HepG2 (cell line): Measurements from ENCODE around the gene RABGGTA. TPM values are rescaled to one million over a fixed set of nuclear protein-coding genes. Genes with fewer than 3 reads are reported as not detected.

Experiments
- BORCS8-MEF2B ChIP-seq: sonication (generic); formaldehyde crosslinking; IDR thresholded peaks from 2 replicates; pipeline ENCODE4 v1.8.0; 2022; ENCODE audit warnings: mild to moderate bottlenecking, missing genetic modification reagents
- DPF2 ChIP-seq: sonication (generic); formaldehyde crosslinking; IDR thresholded peaks from 2 replicates; pipeline ENCODE4 v1.4.0; 2020; ENCODE audit warnings: mild to moderate bottlenecking, low read depth, missing genetic modification reagents, borderline replicate concordance
- ELF3 ChIP-seq: IDR thresholded peaks from 2 replicates; pipeline ENCODE4 v1.6.1; 2016; ENCODE audit warnings: missing genetic modification reagents, missing compliant biosample characterization
- EP300 ChIP-seq, 3 experiments: sonication (generic) in 1 of 3; formaldehyde crosslinking in 1 of 3; IDR thresholded peaks; 2 replicates each; pipeline versions ENCODE4 v1.5.1 to v1.6.1; 2011 to 2020; ENCODE audit warnings: low read depth in 2 of 3, low read length in 2 of 3, borderline replicate concordance in 1 of 3, improper control_type of control experiment in 1 of 3, mild to moderate bottlenecking in 1 of 3, missing genetic modification reagents in 1 of 3, moderate library complexity in 1 of 3
- ETV5 ChIP-seq: IDR thresholded peaks from 2 replicates; pipeline ENCODE4 v1.6.1; 2018; ENCODE audit warnings: missing biosample characterization, missing genetic modification reagents, inconsistent platforms, borderline replicate concordance
- FOXK1 ChIP-seq: sonication (generic); formaldehyde crosslinking; IDR thresholded peaks from 2 replicates; pipeline ENCODE4 v1.4.0; 2020; ENCODE audit warnings: low read depth, missing genetic modification reagents, borderline replicate concordance
- HMG20A ChIP-seq: IDR thresholded peaks from 2 replicates; pipeline ENCODE4 v1.6.1; 2016; ENCODE audit warnings: borderline replicate concordance
- HMGXB3 ChIP-seq: sonication (generic); formaldehyde crosslinking; IDR thresholded peaks from 2 replicates; pipeline ENCODE4 v1.4.0; 2020; ENCODE audit warnings: missing genetic modification reagents, borderline replicate concordance
- KDM6A ChIP-seq: IDR thresholded peaks from 2 replicates; pipeline ENCODE4 v1.6.1; 2016; ENCODE audit warnings: low read depth
- KLF11 ChIP-seq: IDR thresholded peaks from 2 replicates; pipeline ENCODE4 v1.6.1; 2016; ENCODE audit warnings: missing compliant biosample characterization
- PAX8 ChIP-seq: sonication (generic); formaldehyde crosslinking; IDR thresholded peaks from 2 replicates; pipeline ENCODE4 v1.8.0; 2022; ENCODE audit warnings: mild to moderate bottlenecking, missing genetic modification reagents, borderline replicate concordance
- PITX1 ChIP-seq: sonication (generic); formaldehyde crosslinking; IDR thresholded peaks from 2 replicates; pipeline ENCODE4 v1.5.1; 2020; ENCODE audit warnings: mild to moderate bottlenecking, missing genetic modification reagents
- SIX1 ChIP-seq: sonication (generic); formaldehyde crosslinking; IDR thresholded peaks from 2 replicates; pipeline ENCODE4 v1.4.0; 2020; ENCODE audit warnings: missing genetic modification reagents, borderline replicate concordance
- THAP11 ChIP-seq: IDR thresholded peaks from 2 replicates; pipeline ENCODE4 v1.6.1; 2016; ENCODE audit warnings: missing biosample characterization, missing genetic modification reagents
- ZBTB7A ChIP-seq: sonication (generic); formaldehyde crosslinking; IDR thresholded peaks from 2 replicates; pipeline ENCODE4 v1.8.0; 2022; ENCODE audit warnings: mild to moderate bottlenecking, missing genetic modification reagents
- ZMAT3 ChIP-seq: sonication (generic); formaldehyde crosslinking; conservative IDR thresholded peaks from 2 replicates; pipeline ENCODE4 v1.7.0; 2021; ENCODE audit warnings: missing genetic modification reagents
- ZNF749 ChIP-seq: sonication (generic); formaldehyde crosslinking; IDR thresholded peaks from 2 replicates; pipeline ENCODE4 v1.8.0; 2022; ENCODE audit warnings: mild to moderate bottlenecking, missing genetic modification reagents, moderate library complexity, borderline replicate concordance
- ZNF83 ChIP-seq: sonication (generic); formaldehyde crosslinking; IDR thresholded peaks from 2 replicates; pipeline ENCODE4 v1.4.0; 2020; ENCODE audit warnings: missing genetic modification reagents, mild to moderate bottlenecking, borderline replicate concordance
- polyA plus RNA-seq, 8 experiments: library from polyadenylated mRNA; depleted of rRNA in 3 of 8; stranded (reverse) in 7 of 8; unstranded in 1 of 8; fragments of >200 nt; fragmentation: Illumina TruSeq in 4 of 8; extraction: Trizol in 4 of 8; gene quantifications; 2 replicates each; pipeline versions ENCODE4 v1.2.1 to v1.2.3, GENCODE V29; 2011 to 2016; ENCODE audit warnings: low read depth in 4 of 8, missing spikeins in 1 of 8, mixed read lengths in 1 of 8; ENCODE audit not compliant: insufficient read depth in 1 of 8
- total RNA-seq, 5 experiments: library from RNA; depleted of rRNA; stranded (reverse); fragments of >200 nt; fragmentation: Illumina TruSeq; extraction: Trizol; gene quantifications; 2 replicates each; pipeline ENCODE4 v1.2.3, GENCODE V29; 2016; ENCODE audit warnings: low read depth in 1 of 5
- TF ChIP-seq, protein P1 (sequence below): sonication (generic); formaldehyde crosslinking; IDR thresholded peaks from 2 replicates; pipeline ENCODE4 v1.5.1; 2020; ENCODE audit warnings: missing genetic modification reagents, mild to moderate bottlenecking, borderline replicate concordance

The RABGGTA gene
- total and polyA plus RNA-seq, 2 of the 13 experiments (the other 11 are each of a cell fraction or from before 2014, with no cell fraction given) = 57.9 to 90.8 TPM

DNA sequence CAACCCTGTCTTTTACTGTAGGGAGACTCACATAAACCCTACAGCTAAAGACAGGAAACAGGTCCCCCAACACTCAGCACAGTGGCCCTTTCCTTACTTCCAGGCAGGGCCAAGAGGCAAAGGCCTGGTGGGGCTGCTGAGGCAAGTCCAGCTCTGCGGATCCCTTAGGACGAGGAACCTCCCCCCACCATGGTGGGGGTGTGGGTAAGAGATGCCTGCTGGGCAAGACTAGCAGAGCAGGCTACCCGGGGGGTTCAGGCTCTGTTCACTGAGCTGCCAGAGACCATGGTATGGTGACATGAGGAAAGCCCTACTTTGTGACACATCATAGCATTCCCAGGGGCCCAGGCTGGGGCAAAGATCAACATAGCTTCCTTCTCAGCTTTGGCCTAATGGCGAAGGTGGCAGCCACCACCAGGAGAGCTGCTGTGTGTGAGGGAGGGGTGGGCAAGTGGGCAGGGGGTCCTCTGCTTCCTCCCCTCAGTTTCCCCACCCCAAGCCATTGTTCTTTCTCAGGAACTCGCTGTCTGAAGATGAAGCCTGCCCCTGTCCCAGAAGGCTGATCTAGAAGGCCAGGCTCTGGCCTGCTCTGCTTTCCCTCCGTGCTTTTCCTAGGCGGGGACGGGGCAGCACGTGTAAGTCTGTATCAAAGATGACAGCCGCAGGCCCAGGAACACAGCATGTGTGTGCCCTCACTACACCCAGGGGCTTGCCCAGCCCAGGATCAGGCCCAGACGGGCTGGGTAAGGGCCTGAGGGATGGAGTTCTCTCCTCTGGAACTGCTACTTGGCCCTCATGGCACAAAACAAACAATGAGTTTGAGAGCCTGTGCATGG lies 18.9 kb downstream of the RABGGTA start (continued):
- TF ChIP-seq ZNF749 (CRISPR knock-in tag) (peak; percentile 49; the same call in 1 of the 2 replicates), EP300 (IDR thresholded peaks at IDR 0.05; ENCODE audit: low read depth in 2 of 2, low read length in 2 of 2) (peak; percentile 72 to 82), EP300 (CRISPR knock-in tag; IDR thresholded peaks at IDR 0.05; ENCODE audit: borderline replicate concordance) (peak; percentile 63), DPF2 (peak; percentile 80), ZNF83 (CRISPR knock-in tag) (peak; percentile 97; the same call in 1 of the 2 replicates), KLF11 (no peak), ZBTB7A (CRISPR knock-in tag) (peak; percentile 85; the same call in 1 of the 2 replicates), PAX8 (peak; percentile 16; the same call in 1 of the 2 replicates), HMGXB3 (CRISPR knock-in tag) (peak; percentile 64), SIX1 (CRISPR knock-in tag) (peak; percentile 28; the same call in 1 of the 2 replicates), ELF3 (CRISPR knock-in tag) (peak; percentile 90), ZMAT3 (CRISPR knock-in tag) (peak; percentile 21), HMG20A (CRISPR knock-in tag) (no peak; the same call in 1 of the 2 replicates), KDM6A (CRISPR knock-in tag) (peak; percentile 95), PITX1 (CRISPR knock-in tag) (peak; percentile 33; the same call in 1 of the 2 replicates), FOXK1 (peak; percentile 86; the same call in 1 of the 2 replicates), ETV5 (CRISPR knock-in tag) (peak; percentile 61), THAP11 (peak; percentile 71), BORCS8-MEF2B (CRISPR knock-in tag) (peak; percentile 59; the same call in 1 of the 2 replicates)
- TF ChIP-seq, protein P1, sequence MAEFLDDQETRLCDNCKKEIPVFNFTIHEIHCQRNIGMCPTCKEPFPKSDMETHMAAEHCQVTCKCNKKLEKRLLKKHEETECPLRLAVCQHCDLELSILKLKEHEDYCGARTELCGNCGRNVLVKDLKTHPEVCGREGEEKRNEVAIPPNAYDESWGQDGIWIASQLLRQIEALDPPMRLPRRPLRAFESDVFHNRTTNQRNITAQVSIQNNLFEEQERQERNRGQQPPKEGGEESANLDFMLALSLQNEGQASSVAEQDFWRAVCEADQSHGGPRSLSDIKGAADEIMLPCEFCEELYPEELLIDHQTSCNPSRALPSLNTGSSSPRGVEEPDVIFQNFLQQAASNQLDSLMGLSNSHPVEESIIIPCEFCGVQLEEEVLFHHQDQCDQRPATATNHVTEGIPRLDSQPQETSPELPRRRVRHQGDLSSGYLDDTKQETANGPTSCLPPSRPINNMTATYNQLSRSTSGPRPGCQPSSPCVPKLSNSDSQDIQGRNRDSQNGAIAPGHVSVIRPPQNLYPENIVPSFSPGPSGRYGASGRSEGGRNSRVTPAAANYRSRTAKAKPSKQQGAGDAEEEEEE = peak; percentile 79; the same call in 1 of the 2 replicates
